HCT116 (cell line): ENCODE results near the gene PCMT1. TPM values are rescaled to one million over a fixed set of nuclear protein-coding genes. Genes with fewer than 3 reads are reported as not detected.

Source experiments
- ATAC-seq: fragments of 200-7000 bp; cut with Tn5 transposase; 2 replicates; pipeline ENCODE4 v1.9.1; 2020; ENCODE audit warnings: mild to moderate bottlenecking, moderate library complexity
- BruUV-seq: library from RNA; stranded (reverse); fragments of 400-500 nt; replicated peaks from 2 replicates; lab custom pipeline; 2021; lab: Mats Ljungman, UMichigan
- CTCF ChIA-PET: fragments of 300-600 bp; sonication (Branson Sonifier 250); formaldehyde crosslinking; loops from one replicate; lab custom pipeline; 2021; ENCODE audit warnings: antibody characterized with exemption; lab: Charles Lee
- POLR2A ChIA-PET: fragments of 300-600, 350-600 bp; sonication (Branson Sonifier 250); formaldehyde crosslinking; loops from one replicate; lab custom pipeline; 2021; ENCODE audit warnings: antibody characterized with exemption; lab: Charles Lee
- RAD21 ChIA-PET, 2 experiments: fragments of 300-600 bp; sonication (Branson Sonifier 250); formaldehyde crosslinking; loops; one replicate each; lab custom pipeline; 2023; ENCODE audit warnings: low total read pairs in 2 of 2; ENCODE audit not compliant: uncharacterized antibody in 2 of 2, unreplicated experiment in 2 of 2, low non-redundant PET in 1 of 2; lab: Charles Lee
- DNase-seq: peaks from one replicate; pipeline ENCODE4 v3.0.0-alpha.2; 2010; ENCODE audit warnings: low read depth, low spot score
- H2AFZ ChIP-seq: fragments of 200-600 bp; shearing (Covaris generic), sonication (generic); 2 replicates; pipeline ENCODE4 v1.6.1; 2017; ENCODE audit warnings: low read depth, mixed run types, mixed read lengths, antibody characterized with exemption, low read length; ENCODE audit not compliant: poor library complexity, severe bottlenecking
- H3K27ac ChIP-seq: 2 replicates; pipeline ENCODE4 v1.5.1; 2012; ENCODE audit warnings: low read depth, low read length
- H3K27me3 ChIP-seq: fragments of 200-600 bp; sonication (generic); 2 replicates; pipeline ENCODE4 v1.6.1; 2016; ENCODE audit warnings: mixed run types, low read length, mixed read lengths; ENCODE audit not compliant: insufficient read depth
- H3K36me3 ChIP-seq, 2 experiments: fragments of 200-500 bp in 1 of 2; fragments of 200-600 bp in 1 of 2; sonication (Bioruptor generic) in 1 of 2; sonication (generic) in 1 of 2; 2 replicates each; pipeline versions ENCODE4 v1.5.1 to v1.6.1; 2014 to 2016; ENCODE audit warnings: low read length in 2 of 2, inconsistent platforms in 1 of 2, mixed read lengths in 1 of 2, mixed run types in 1 of 2; ENCODE audit not compliant: insufficient read depth in 2 of 2, control insufficient read depth in 1 of 2
- H3K4me1 ChIP-seq, 2 experiments: fragments of 200-600 bp in 1 of 2; sonication (generic) in 1 of 2; 2 replicates each; pipeline versions ENCODE4 v1.5.1 to v1.6.1; 2012 to 2017; ENCODE audit warnings: low read length in 2 of 2, inconsistent platforms in 1 of 2, mild to moderate bottlenecking in 1 of 2, mixed read lengths in 1 of 2, mixed run types in 1 of 2, moderate library complexity in 1 of 2; ENCODE audit not compliant: insufficient read depth in 2 of 2, control insufficient read depth in 1 of 2
- H3K4me2 ChIP-seq: fragments of 200-600 bp; sonication (generic); 2 replicates; pipeline ENCODE4 v1.6.1; 2017; ENCODE audit warnings: mixed run types, low read length, mixed read lengths
- H3K4me3 ChIP-seq, 2 experiments: fragments of 200-600 bp in 1 of 2; sonication (generic) in 1 of 2; replicated peaks in 1 of 2; 2 replicates each; pipeline ENCODE4 v1.5.1; 2011 to 2016; ENCODE audit warnings: low read length in 2 of 2, control low read depth in 1 of 2, low read depth in 1 of 2, mild to moderate bottlenecking in 1 of 2, mixed read lengths in 1 of 2, mixed run types in 1 of 2
- H3K79me2 ChIP-seq: fragments of 200-600 bp; sonication (generic); 2 replicates; pipeline ENCODE4 v1.6.1; 2017; ENCODE audit warnings: mild to moderate bottlenecking, mixed run types, low read length, moderate library complexity, mixed read lengths; ENCODE audit not compliant: insufficient read depth
- H3K9ac ChIP-seq: fragments of 200-600 bp; sonication (generic); 2 replicates; pipeline ENCODE4 v1.6.1; 2016; ENCODE audit warnings: low read length, mixed read lengths
- H3K9me2 ChIP-seq: fragments of 200-600 bp; sonication (generic), shearing (Covaris generic); 2 replicates; pipeline ENCODE4 v1.6.1; 2017; ENCODE audit warnings: mixed run types, mild to moderate bottlenecking, moderate library complexity; ENCODE audit not compliant: insufficient read depth
- H3K9me3 ChIP-seq, 2 experiments: fragments of 200-500 bp in 1 of 2; fragments of 200-600 bp in 1 of 2; sonication (Bioruptor generic) in 1 of 2; sonication (generic) in 1 of 2; 2 replicates each; pipeline ENCODE4 v1.6.1; 2014 to 2017; ENCODE audit warnings: low read length in 2 of 2, mixed read lengths in 2 of 2, inconsistent platforms in 1 of 2, low read depth in 1 of 2, mild to moderate bottlenecking in 1 of 2, mixed run types in 1 of 2, moderate library complexity in 1 of 2; ENCODE audit not compliant: control insufficient read depth in 1 of 2, insufficient read depth in 1 of 2
- H4K20me1 ChIP-seq: fragments of 200-600 bp; sonication (generic), shearing (Covaris generic); 2 replicates; pipeline ENCODE4 v1.6.1; 2017; ENCODE audit warnings: mixed run types, mild to moderate bottlenecking, moderate library complexity; ENCODE audit not compliant: insufficient read depth
- EZH2 ChIP-seq: fragments of 200-600 bp; sonication (generic); IDR thresholded peaks from 2 replicates; pipeline ENCODE4 v1.6.1; 2017; ENCODE audit warnings: antibody characterized with exemption, mixed run types
- EZH2phosphoT487 ChIP-seq: fragments of 200-600 bp; IDR thresholded peaks from 2 replicates; pipeline ENCODE4 v1.6.1; 2018; ENCODE audit warnings: antibody characterized with exemption, borderline replicate concordance
- FOSL1 ChIP-seq: IDR thresholded peaks from 2 replicates; pipeline ENCODE4 v1.6.1; 2012; ENCODE audit warnings: low read depth
- MAX ChIP-seq: IDR thresholded peaks from 2 replicates; pipeline ENCODE4 v1.6.1; 2012
- POLR2A ChIP-seq: IDR thresholded peaks from 2 replicates; pipeline ENCODE4 v1.7.0; 2011; ENCODE audit warnings: borderline replicate concordance; ENCODE audit not compliant: insufficient read depth, insufficient read length; ENCODE audit errors: extremely low read depth
- SIN3A ChIP-seq: IDR thresholded peaks from 2 replicates; pipeline ENCODE4 v1.6.1; 2012; ENCODE audit warnings: low read depth
- SP1 ChIP-seq: IDR thresholded peaks from 2 replicates; pipeline ENCODE4 v1.6.1; 2012; ENCODE audit warnings: low read depth
- SRF ChIP-seq: IDR thresholded peaks from 2 replicates; pipeline ENCODE4 v1.6.1; 2012; ENCODE audit warnings: low read depth
- ZFX ChIP-seq: fragments of 450-650 bp; IDR thresholded peaks from 2 replicates; pipeline ENCODE4 v1.6.1; 2017
- ZNF274 ChIP-seq: fragments of 200-500 bp; sonication (Bioruptor generic); IDR thresholded peaks from 2 replicates; pipeline ENCODE4 v1.6.1; 2014; ENCODE audit warnings: mild to moderate bottlenecking, low read depth, low read length, inconsistent platforms
- intact Hi-C: fragments of 100-400 bp; cut with micrococcal nuclease; formaldehyde crosslinking; loops from 2 replicates; pipeline ENCODE4 v1.10.0; 2022
- total RNA-seq: library from RNA; stranded (reverse); gene quantifications from one replicate; pipeline ENCODE4 v1.2.1, GENCODE V29; 2021; ENCODE audit not compliant: unreplicated experiment

PCMT1 gene
- total RNA-seq, 1 experiment from 2014 or later: 86.9 TPM

GRCh38 chr6:149831308-149831820 is 81.8 kb downstream of the PCMT1 start:
- Histone ChIP-seq H3K9me3 (no peaks in the 10 kb centered on the region), H3K36me3 (no peaks in the 10 kb centered on the region), H3K27ac (no peak overlapping the region), H2AFZ (no peak overlapping the region), H4K20me1 (no peaks in the 10 kb centered on the region), H3K4me1 (peaks cover 9 to 15% of the 10 kb centered on the region in 2 experiments), H3K9ac (no peak overlapping the region), H3K27me3 (no peaks in the 10 kb centered on the region), H3K4me2 (no peak overlapping the region), H3K9me2 (no peaks in the 10 kb centered on the region), H3K79me2 (no peaks in the 10 kb centered on the region), H3K4me3 (no peak overlapping the region)
- ChIA-PET CTCF (no interaction called here), POLR2A (no interaction called here), RAD21 (no interaction called here)
- no peak for TF ChIP-seq FOSL1
- no TSS peak for BruUV-seq
- intact Hi-C loops: loop anchor here (5.0 kb wide), 1 partner anchor 186 kb away; no protein-coding TSS in a partner anchor
- no peak for DNase-seq
- ATAC-seq: no peak

GRCh38 chr6:149833651-149834050 is 84.1 kb downstream of the PCMT1 start:
- no peaks in the 10 kb centered on the region for H3K36me3 ChIP-seq
- no peaks in the 10 kb centered on the region for H3K27me3 ChIP-seq
- BruUV-seq: no TSS peak
- H3K4me3 ChIP-seq: no peak overlapping the region
- no peak overlapping the region for H2AFZ ChIP-seq
- H3K9me3 ChIP-seq: no peaks in the 10 kb centered on the region
- no peak overlapping the region for H3K9ac ChIP-seq
- H3K4me1 ChIP-seq: peaks cover 9 to 15% of the 10 kb centered on the region in 2 experiments
- no peaks in the 10 kb centered on the region for H4K20me1 ChIP-seq
- intact Hi-C loops: loop anchor here (1.0 to 5.0 kb wide), 2 partner anchors 93 to 184 kb away; no protein-coding TSS in a partner anchor
- CTCF ChIA-PET: interaction anchor here (0.6 to 1.4 kb wide), 2 partner anchors 13 to 113 kb away, joined by 3 read pairs; no protein-coding TSS in a partner anchor
- ATAC-seq: no peak
- H3K79me2 ChIP-seq: no peaks in the 10 kb centered on the region
- RAD21 ChIA-PET: no interaction called here
- TF ChIP-seq MAX (no peak), FOSL1 (no peak), SRF (no peak), EZH2 (no peak), ZNF274 (no peak), POLR2A (no peak), EZH2phosphoT487 (no peak), SIN3A (no peak), ZFX (no peak), SP1 (no peak)
- H3K9me2 ChIP-seq: no peaks in the 10 kb centered on the region
- no peak overlapping the region for H3K27ac ChIP-seq
- POLR2A ChIA-PET: no interaction called here
- no peak for DNase-seq
- H3K4me2 ChIP-seq: no peak overlapping the region
